Panc1 (cell line): ENCODE results near the gene GRIP2. TPM values are rescaled to one million over a fixed set of nuclear protein-coding genes. Genes with fewer than 3 reads are reported as not detected.

Experiments
- ATAC-seq: fragments of 200-7000 bp; cut with Tn5 transposase; 2 replicates; pipeline ENCODE4 v1.9.1; 2020; ENCODE audit warnings: mild to moderate bottlenecking, moderate library complexity
- BruUV-seq: library from RNA; stranded (reverse); fragments of 400-500 nt; replicated peaks from 2 replicates; lab custom pipeline; 2021; lab: Mats Ljungman, UMichigan
- CTCF ChIA-PET: fragments of 300-600 bp; sonication (Branson Sonifier 250); formaldehyde crosslinking; loops from one replicate; lab custom pipeline; 2022; ENCODE audit warnings: antibody characterized with exemption; lab: Charles Lee
- POLR2A ChIA-PET: fragments of 300-600 bp; sonication (Branson Sonifier 250); formaldehyde crosslinking; loops from one replicate; lab custom pipeline; 2022; ENCODE audit warnings: antibody characterized with exemption; lab: Charles Lee
- DNase-seq: peaks from one replicate; pipeline ENCODE4 v3.0.0-alpha.2; 2010; ENCODE audit warnings: low read depth, low spot score
- H3K27ac ChIP-seq: 2 replicates; pipeline ENCODE4 v1.5.1; 2011; ENCODE audit warnings: mild to moderate bottlenecking, low read length, inconsistent platforms
- H3K27me3 ChIP-seq: fragments of 200-500 bp; sonication (Bioruptor generic); 2 replicates; pipeline ENCODE4 v1.6.0; 2014; ENCODE audit warnings: low read length, inconsistent platforms; ENCODE audit not compliant: control insufficient read depth, insufficient read depth
- H3K36me3 ChIP-seq: fragments of 200-500 bp; sonication (Bioruptor generic); 2 replicates; pipeline ENCODE4 v1.5.1; 2014; ENCODE audit warnings: inconsistent platforms, mild to moderate bottlenecking, low read length, moderate library complexity; ENCODE audit not compliant: control insufficient read depth, insufficient read depth
- H3K4me1 ChIP-seq: 2 replicates; pipeline ENCODE4 v1.5.1; 2011; ENCODE audit warnings: inconsistent platforms, mild to moderate bottlenecking, low read length, moderate library complexity; ENCODE audit not compliant: control insufficient read depth, insufficient read depth
- H3K4me3 ChIP-seq, 2 experiments: 2 replicates each; pipeline ENCODE4 v1.5.1; 2011 to 2012; ENCODE audit warnings: low read depth in 2 of 2, low read length in 2 of 2, mild to moderate bottlenecking in 2 of 2, inconsistent platforms in 1 of 2, moderate library complexity in 1 of 2
- H3K9me3 ChIP-seq: fragments of 200-500 bp; sonication (Bioruptor generic); 2 replicates; pipeline ENCODE4 v1.5.1; 2014; ENCODE audit warnings: low read depth, mild to moderate bottlenecking, inconsistent platforms, low read length, moderate library complexity; ENCODE audit not compliant: control insufficient read depth, insufficient read depth
- POLR2AphosphoS5 ChIP-seq: IDR thresholded peaks from 2 replicates; pipeline ENCODE4 v1.6.1; 2012; ENCODE audit warnings: mild to moderate bottlenecking, low read depth, low read length, moderate library complexity
- REST ChIP-seq, 2 experiments: IDR thresholded peaks; 2 replicates each; pipeline ENCODE4 v1.6.1; 2011 to 2012; ENCODE audit warnings: low read depth in 2 of 2, control low read depth in 1 of 2, low read length in 1 of 2, mild to moderate bottlenecking in 1 of 2, moderate library complexity in 1 of 2; ENCODE audit not compliant: insufficient read depth in 1 of 2
- SIN3A ChIP-seq: IDR thresholded peaks from 2 replicates; pipeline ENCODE4 v1.6.1; 2012; ENCODE audit warnings: low read depth, mild to moderate bottlenecking, low read length, moderate library complexity, borderline replicate concordance; ENCODE audit not compliant: insufficient read depth
- TCF7L2 ChIP-seq: IDR thresholded peaks from 2 replicates; pipeline ENCODE4 v1.6.1; 2011; ENCODE audit warnings: mild to moderate bottlenecking, low read depth, low read length, inconsistent platforms
- in situ Hi-C: cut with HindIII; loops from 2 replicates; pipeline ENCODE4 v1.10.0; 2016; ENCODE audit warnings: low sequenced_read_pairs, low pct_unique_long_range_greater_than_20kb
- intact Hi-C: fragments of 100-400 bp; cut with micrococcal nuclease; formaldehyde crosslinking; loops from one replicate; pipeline ENCODE4 v1.10.0; 2022; ENCODE audit not compliant: unreplicated experiment
- total RNA-seq: library from RNA; stranded (reverse); gene quantifications from one replicate; pipeline ENCODE4 v1.2.1, GENCODE V29; 2021; ENCODE audit not compliant: unreplicated experiment
- TF ChIP-seq, protein P1 (sequence below): fragments of 450-650 bp; IDR thresholded peaks from 2 replicates; pipeline ENCODE4 v1.5.1; 2017; ENCODE audit warnings: mild to moderate bottlenecking

Gene GRIP2
- total RNA-seq, 1 experiment from 2014 or later: 6.5 TPM

- intact Hi-C loops (no loop called here), in situ Hi-C loops (no loop called here)
- H3K4me1 ChIP-seq: peaks cover 11% of the 10 kb centered on the region
- CTCF ChIA-PET: no interaction called here
- POLR2A ChIA-PET: no interaction called here
- H3K36me3 ChIP-seq: no peaks in the 10 kb centered on the region
- DNase-seq (no peak), ATAC-seq (no peak)
- no peak overlapping the region for H3K27ac ChIP-seq
- no TSS peak for BruUV-seq
- no peak overlapping the region for H3K4me3 ChIP-seq
- no peaks in the 10 kb centered on the region for H3K9me3 ChIP-seq
- no peaks in the 10 kb centered on the region for H3K27me3 ChIP-seq
- no peak for TF ChIP-seq POLR2AphosphoS5
- TF ChIP-seq TCF7L2: no peak
- TF ChIP-seq SIN3A: no peak
- TF ChIP-seq, protein P1, sequence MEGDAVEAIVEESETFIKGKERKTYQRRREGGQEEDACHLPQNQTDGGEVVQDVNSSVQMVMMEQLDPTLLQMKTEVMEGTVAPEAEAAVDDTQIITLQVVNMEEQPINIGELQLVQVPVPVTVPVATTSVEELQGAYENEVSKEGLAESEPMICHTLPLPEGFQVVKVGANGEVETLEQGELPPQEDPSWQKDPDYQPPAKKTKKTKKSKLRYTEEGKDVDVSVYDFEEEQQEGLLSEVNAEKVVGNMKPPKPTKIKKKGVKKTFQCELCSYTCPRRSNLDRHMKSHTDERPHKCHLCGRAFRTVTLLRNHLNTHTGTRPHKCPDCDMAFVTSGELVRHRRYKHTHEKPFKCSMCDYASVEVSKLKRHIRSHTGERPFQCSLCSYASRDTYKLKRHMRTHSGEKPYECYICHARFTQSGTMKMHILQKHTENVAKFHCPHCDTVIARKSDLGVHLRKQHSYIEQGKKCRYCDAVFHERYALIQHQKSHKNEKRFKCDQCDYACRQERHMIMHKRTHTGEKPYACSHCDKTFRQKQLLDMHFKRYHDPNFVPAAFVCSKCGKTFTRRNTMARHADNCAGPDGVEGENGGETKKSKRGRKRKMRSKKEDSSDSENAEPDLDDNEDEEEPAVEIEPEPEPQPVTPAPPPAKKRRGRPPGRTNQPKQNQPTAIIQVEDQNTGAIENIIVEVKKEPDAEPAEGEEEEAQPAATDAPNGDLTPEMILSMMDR: no peak
- no peak for TF ChIP-seq REST (IDR thresholded peaks at IDR 0.05; ENCODE audit: insufficient read depth in 1 of 2, low read depth in 2 of 2, low read length in 1 of 2)
These were observed 69.7 kb downstream of the GRIP2 start for GRCh38 chr3:14470461-14470860.

DNA sequence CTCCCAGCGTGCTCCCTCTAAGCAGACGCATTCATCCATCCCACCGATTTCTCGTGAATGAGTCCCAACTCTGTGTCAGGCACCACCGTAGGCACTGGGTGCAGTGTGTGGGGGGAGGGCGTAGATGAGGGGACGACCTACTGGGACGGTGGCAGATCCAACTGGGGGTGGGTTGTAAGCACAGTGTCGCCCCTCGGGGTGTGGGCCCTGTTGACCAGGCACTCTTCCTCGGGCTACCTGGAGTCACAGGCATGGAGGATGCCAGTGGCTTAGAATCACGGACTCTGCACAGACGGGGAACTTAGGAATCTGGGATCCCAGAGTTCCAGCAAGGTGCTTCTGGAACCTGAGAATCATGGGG, 71.5 kb downstream of the GRIP2 start:
- BruUV-seq: no TSS peak
- no peaks in the 10 kb centered on the region for H3K27me3 ChIP-seq
- DNase-seq (no peak), ATAC-seq (no peak)
- H3K27ac ChIP-seq: no peak overlapping the region
- intact Hi-C loops: loop anchor here (5.0 kb wide), 2 partner anchors 206 to 266 kb away; no protein-coding TSS in a partner anchor
- TF ChIP-seq POLR2AphosphoS5 (no peak), SIN3A (no peak), REST (IDR thresholded peaks at IDR 0.05; ENCODE audit: insufficient read depth in 1 of 2, low read depth in 2 of 2, low read length in 1 of 2) (no peak), TCF7L2 (no peak)
- TF ChIP-seq, protein P1: no peak
- H3K4me3 ChIP-seq: no peak overlapping the region
- no peaks in the 10 kb centered on the region for H3K36me3 ChIP-seq
- H3K9me3 ChIP-seq: no peaks in the 10 kb centered on the region
- in situ Hi-C loops: no loop called here
- CTCF ChIA-PET: interaction anchor here (0.7 to 0.9 kb wide), 5 partner anchors 11 to 267 kb away, joined by 5 to 12 read pairs (median 5); no protein-coding TSS in a partner anchor
- peaks cover 11% of the 10 kb centered on the region for H3K4me1 ChIP-seq
- POLR2A ChIA-PET: interaction anchor here (0.7 kb wide), 1 partner anchor 265 kb away, joined by 15 read pairs; no protein-coding TSS in a partner anchor
